Cortex of kidney (tissue), 1 donor: ENCODE data around the gene NFIA.

ENCODE experiments used
- DNase-seq: peaks from one replicate; lab custom pipeline; 2025; lab: John Stamatoyannopoulos, UW

Gene NFIA

GRCh38 chr1:61432616-61433388, 350.4 kb downstream of the NFIA start:
- DNase-seq: no peak

- DNase-seq: no peak
Observed at GRCh38 chr1:61433646-61434045, 351.3 kb downstream of the NFIA start.

- DNase-seq: no peak
Observed at GRCh38 chr1:61434276-61434675, 351.9 kb downstream of the NFIA start.

- no peak for DNase-seq
Observed at GRCh38 chr1:61435226-61435625, 352.9 kb downstream of the NFIA start.

GRCh38 chr1:61436016-61436415, 353.7 kb downstream of the NFIA start:
- DNase-seq: no peak

- DNase-seq: no peak
Observed at GRCh38 chr1:61436491-61437120, 354.2 kb downstream of the NFIA start.

- DNase-seq: no peak
Observed at GRCh38 chr1:61439234-61439633, 356.9 kb downstream of the NFIA start.

- DNase-seq: no peak
Observed at GRCh38 chr1:61441723-61442262, 359.4 kb downstream of the NFIA start.

- no peak for DNase-seq
Observed at GRCh38 chr1:61442544-61442943, 360.2 kb downstream of the NFIA start.

GRCh38 chr1:61444288-61444687, 361.9 kb downstream of the NFIA start:
- DNase-seq: no peak

GRCh38 chr1:61445269-61445825, 363.0 kb downstream of the NFIA start:
- DNase-seq: no peak

- DNase-seq: no peak
Observed at GRCh38 chr1:61446531-61446991, 364.2 kb downstream of the NFIA start.

GRCh38 chr1:61447106-61447967, 365.0 kb downstream of the NFIA start:
- DNase-seq: no peak

GRCh38 chr1:61447968-61448430, 365.6 kb downstream of the NFIA start:
- DNase-seq: no peak

- no peak for DNase-seq
Observed at GRCh38 chr1:61448914-61449313, 366.6 kb downstream of the NFIA start.

GRCh38 chr1:61449410-61449809, 367.0 kb downstream of the NFIA start:
- no peak for DNase-seq

GRCh38 chr1:61450454-61450853, 368.1 kb downstream of the NFIA start:
- DNase-seq: no peak

- DNase-seq: no peak
Observed at GRCh38 chr1:61450872-61451571, 368.7 kb downstream of the NFIA start.

GRCh38 chr1:61451572-61451968, 369.2 kb downstream of the NFIA start:
- DNase-seq: no peak

- DNase-seq: no peak
Observed at GRCh38 chr1:61452176-61453035, 370.0 kb downstream of the NFIA start.
